ENCODE results near the gene CXCL8.

The CXCL8 gene

GRCh38 chr4:73718375-73719373, 21.7 kb upstream of the CXCL8 start:
- no peak for DNase-seq (ENCODE audit: low spot score)

- DNase-seq (ENCODE audit: low spot score): no peak
Measured at GRCh38 chr4:73721435-73721834, 18.9 kb upstream of the CXCL8 start.

- no peak for DNase-seq (ENCODE audit: low spot score)
Measured at GRCh38 chr4:73721909-73722308, 18.5 kb upstream of the CXCL8 start.

- no peak for DNase-seq (ENCODE audit: low spot score)
Measured at GRCh38 chr4:73723023-73723422, 17.3 kb upstream of the CXCL8 start.

GRCh38 chr4:73723928-73724327, 16.4 kb upstream of the CXCL8 start:
- DNase-seq (ENCODE audit: low spot score): no peak

- DNase-seq (ENCODE audit: low spot score): no peak
Measured at GRCh38 chr4:73725510-73725909, 14.9 kb upstream of the CXCL8 start.

GRCh38 chr4:73725985-73726384, 14.4 kb upstream of the CXCL8 start:
- DNase-seq (ENCODE audit: low spot score): peak; percentile 74

- no peak for DNase-seq (ENCODE audit: low spot score)
Measured at GRCh38 chr4:73727685-73728084, 12.7 kb upstream of the CXCL8 start.

GRCh38 chr4:73728091-73728741, 12.2 kb upstream of the CXCL8 start:
- no peak for DNase-seq (ENCODE audit: low spot score)

- DNase-seq (ENCODE audit: low spot score): peak; percentile 56
Measured at GRCh38 chr4:73729534-73730165, 10.7 kb upstream of the CXCL8 start.

GRCh38 chr4:73730292-73730691, 10.1 kb upstream of the CXCL8 start:
- no peak for DNase-seq (ENCODE audit: low spot score)

GRCh38 chr4:73730867-73731266, 9.5 kb upstream of the CXCL8 start:
- no peak for DNase-seq (ENCODE audit: low spot score)

GRCh38 chr4:73731968-73732610, 8.3 kb upstream of the CXCL8 start:
- no peak for DNase-seq (ENCODE audit: low spot score)

- no peak for DNase-seq (ENCODE audit: low spot score)
Measured at GRCh38 chr4:73732759-73733431, 7.5 kb upstream of the CXCL8 start.

GRCh38 chr4:73734530-73735001, 5.8 kb upstream of the CXCL8 start:
- DNase-seq (ENCODE audit: low spot score): no peak

- no peak for DNase-seq (ENCODE audit: low spot score)
Measured at GRCh38 chr4:73735231-73735630, 5.1 kb upstream of the CXCL8 start.

GRCh38 chr4:73741031-73741749, 821 bp downstream of the CXCL8 start:
- DNase-seq (ENCODE audit: low spot score): no peak

GRCh38 chr4:73741750-73742489, 1.6 kb downstream of the CXCL8 start:
- DNase-seq (ENCODE audit: low spot score): no peak

- no peak for DNase-seq (ENCODE audit: low spot score)
Measured at GRCh38 chr4:73742490-73743160, 2.3 kb downstream of the CXCL8 start.

- DNase-seq (ENCODE audit: low spot score): no peak
Measured at GRCh38 chr4:73743281-73743680, 2.9 kb downstream of the CXCL8 start.

Data from AG08396 (cell line).